Renal cortex interstitium (tissue), 11 donors: Measurements from ENCODE around the gene CASP7. TPM values are rescaled to one million over a fixed set of nuclear protein-coding genes. Genes with fewer than 3 reads are reported as not detected.
"Not testable (repeated sequence)": the region's sequence is repeated elsewhere in the genome, so short reads cannot be mapped to it uniquely, and the experiment has no call there.

ENCODE experiments used
- DNase-seq, 11 donors: peaks; one replicate each; pipeline ENCODE4 v3.0.0-alpha.2; 2013; ENCODE audit warnings: low read depth in 9 of 11, low spot score in 4 of 11; ENCODE audit errors: extremely low read depth in 1 of 11
- polyA plus RNA-seq, 3 donors: library from polyadenylated mRNA; unstranded; fragments of 120-200 nt; gene quantifications; one replicate each; pipeline ENCODE4 v1.2.1, GENCODE V29; 2013; ENCODE audit not compliant: insufficient read length in 3 of 3

The CASP7 gene
- polyA plus RNA-seq, 3 donors = 24.6 to 26.9 (median 24.6) TPM

DNA sequence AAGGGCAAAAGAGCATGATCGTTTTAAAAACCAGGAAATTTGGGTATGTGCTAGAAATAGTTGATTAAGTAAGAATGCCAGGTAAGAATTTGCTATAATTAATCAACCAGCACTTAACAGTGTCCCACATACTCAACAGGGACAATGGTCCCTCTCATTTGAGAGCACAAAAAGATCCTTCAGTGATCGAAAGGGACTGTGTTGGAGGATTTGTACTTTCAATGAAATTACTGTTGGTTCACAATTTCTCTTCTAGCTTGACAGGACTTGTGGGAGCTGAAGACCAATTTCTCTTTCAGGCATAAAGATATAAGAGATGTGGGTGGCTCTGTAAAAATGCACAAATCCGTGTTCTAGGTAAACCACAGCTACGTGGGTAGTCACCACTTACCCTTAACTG lies 59.3 kb downstream of the CASP7 start:
- DNase-seq = no peak

DNA sequence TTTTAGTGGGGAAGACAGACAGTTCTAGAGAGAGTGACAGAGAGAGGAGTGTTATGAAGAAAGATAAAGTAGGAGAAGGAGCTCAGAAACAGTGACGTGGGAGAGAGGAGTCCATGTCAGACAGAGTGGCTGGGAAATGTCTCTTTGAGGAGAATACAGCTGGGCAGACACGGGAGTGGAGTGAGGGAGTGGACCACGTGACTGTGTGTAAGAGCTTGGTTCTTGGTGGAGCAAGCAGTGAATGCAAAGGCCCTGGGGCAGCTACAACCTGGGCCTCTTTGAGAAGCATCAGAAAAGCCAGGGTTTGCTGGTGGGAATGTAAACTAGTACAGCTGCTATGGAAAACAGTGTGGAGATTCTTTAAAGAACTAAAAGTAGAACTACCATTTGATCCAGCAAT lies 59.9 kb downstream of the CASP7 start:
- DNase-seq = no peak

DNA sequence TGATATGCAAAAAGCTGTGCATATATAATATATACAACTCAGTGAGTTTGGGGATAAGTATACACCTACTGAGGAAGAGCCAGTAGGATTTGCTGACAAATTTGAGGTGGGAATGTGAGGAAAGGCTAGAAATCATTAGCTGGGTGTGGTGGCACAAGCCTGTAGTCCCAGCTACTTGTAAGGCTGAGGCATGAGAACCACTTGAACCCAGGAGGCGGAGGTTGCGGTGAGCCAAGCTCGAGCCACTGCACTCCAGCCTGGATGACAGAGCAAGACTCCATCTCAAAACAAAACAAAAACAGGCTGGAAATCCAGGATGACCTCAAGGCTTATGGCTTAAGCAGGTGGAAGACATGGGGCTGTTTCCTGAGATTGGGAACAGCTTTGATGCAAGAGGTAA lies 61.1 kb downstream of the CASP7 start:
- DNase-seq = no peak

DNA sequence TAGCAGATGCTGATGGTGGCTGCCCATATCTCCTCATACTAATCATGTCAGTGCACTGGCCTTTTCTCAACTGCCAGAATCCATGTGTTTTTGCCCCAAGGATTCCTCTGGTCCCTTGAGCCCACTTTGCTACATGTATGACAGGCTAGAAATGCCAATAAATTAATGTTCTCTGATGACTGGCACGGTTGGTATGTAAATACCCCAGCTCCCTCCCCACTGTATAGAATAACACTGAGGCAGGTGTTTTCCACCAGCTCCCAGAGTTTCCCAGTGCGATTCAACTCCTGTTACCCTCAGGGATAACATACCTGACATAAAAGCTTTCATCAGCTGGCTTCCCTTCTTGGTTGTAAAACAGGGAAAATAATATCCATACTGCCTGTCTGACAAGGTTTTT lies 62.8 kb downstream of the CASP7 start:
- DNase-seq = no peak

DNA sequence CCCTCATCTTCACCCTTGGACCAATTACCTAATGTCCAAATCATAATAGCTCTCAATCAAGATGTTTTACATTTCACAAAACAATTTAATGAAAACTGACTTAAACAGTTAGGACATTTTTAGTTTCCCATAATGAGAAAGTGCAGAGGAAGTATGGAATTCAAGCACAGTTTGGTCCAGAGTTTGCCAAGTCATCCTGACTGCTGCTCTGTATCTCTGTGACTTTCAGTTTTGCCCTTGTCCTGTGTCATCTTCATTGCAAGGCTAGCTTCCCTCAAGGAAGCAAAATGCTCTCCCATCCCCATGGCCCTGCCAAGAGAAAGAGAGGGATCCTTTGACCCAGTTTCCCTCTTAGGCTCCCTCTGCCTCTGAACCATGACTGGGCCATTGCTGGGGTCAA lies 63.9 kb downstream of the CASP7 start:
- no peak for DNase-seq

DNA sequence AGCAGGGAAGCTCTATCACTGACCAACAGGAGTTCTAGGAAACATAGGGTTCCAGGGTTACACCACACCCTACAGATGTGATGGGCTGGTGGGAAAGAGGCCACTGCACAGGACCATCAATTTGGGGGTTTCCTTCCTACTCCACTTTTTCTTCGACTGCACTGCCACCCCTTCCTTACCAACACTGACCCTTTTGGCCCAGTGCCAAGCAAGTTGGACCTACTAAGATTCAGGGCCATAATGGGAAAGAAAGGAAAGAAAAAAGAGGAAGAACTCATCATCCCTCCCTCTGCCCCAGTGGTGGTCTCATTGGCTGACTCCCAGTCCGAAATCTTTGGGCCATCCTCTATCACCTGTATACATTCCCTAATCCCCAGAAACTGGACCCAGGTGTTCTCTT lies 65.7 kb downstream of the CASP7 start:
- DNase-seq = no peak

DNA sequence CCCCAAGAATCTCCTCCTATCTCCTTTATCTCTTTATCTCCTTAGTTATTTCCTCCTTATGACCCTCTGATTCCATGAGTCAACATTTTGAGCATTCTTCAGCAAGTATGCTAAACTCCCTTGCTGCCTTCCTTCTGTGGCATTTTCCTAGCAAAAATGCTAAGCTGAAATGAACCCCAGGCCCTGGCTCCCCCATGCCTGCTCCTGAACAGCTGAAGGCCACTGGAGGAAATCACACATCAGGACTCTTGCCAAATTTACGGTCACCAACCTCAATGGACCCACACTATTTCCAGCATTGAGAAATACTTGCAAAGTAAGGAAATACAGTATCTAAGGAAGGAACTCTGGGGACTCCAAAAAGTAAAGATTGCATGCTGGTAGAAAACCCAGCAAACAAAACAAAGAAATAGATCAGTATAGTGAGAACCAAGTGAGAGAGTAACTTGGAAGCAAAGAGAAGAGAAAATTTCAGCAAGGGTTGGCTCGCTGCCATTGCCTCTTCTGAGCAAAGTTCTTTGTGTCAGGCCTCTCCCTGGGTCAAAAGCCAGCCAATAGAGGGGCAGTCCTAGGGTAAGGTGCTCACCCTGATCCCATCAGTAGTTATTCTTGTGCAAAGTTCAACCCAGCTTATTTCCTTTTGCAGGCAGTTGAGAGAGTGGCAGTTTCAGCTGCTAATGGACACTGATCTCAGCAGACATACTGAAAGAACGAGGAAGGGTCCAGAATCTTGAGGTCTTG lies 66.7 kb downstream of the CASP7 start:
- no peak for DNase-seq

DNA sequence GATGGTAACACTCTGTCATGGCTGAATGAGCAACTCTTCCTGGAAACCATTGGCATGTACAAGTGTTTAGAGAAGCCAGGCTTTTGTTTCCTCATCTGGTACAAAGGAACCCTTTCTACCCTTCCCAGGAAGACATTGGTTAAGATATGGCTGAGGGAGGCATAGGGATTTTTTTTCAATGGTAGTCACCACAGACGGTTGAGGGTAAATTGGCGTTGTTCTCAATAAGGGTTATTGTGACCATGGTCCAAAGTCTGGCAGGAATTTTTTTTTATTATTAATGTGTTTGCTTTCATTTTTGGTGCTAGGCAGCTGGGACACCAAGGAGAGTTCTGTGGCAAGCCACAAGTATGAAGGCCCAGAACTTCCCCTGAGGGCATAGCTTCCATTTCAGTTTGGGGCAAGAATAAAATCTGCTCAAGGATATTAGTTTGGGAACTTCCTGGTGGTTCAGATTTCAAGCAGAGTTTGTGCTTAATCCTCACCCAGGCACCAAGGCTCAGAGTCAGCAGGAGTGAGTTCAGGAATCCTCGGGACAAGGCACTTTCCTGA lies 71.5 kb downstream of the CASP7 start, which contains the start of gene PLEKHS1:
Gene PLEKHS1 (plus strand): TSS at position 502 of the 552 bp plus-strand sequence. CDS start 3,596 bp downstream, outside the sequence.
- DNase-seq = no peak

DNA sequence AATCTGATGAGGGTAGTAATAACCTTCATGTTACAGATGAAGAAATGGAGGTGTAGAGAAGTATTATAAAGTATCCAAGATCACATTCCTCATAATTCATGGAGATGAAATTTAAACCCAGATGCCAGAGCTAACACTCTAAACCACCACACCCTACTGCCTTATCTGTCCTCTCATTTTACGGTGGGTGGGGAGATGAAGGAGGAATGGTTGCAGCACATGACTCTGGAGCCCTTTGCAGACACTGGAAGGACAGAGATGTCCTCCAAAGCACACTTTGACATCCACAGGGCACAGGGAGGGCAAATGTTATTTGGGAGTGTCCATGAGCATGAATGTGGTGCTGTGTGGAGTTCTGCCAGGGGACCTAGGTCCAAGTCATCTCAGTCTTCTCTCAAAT lies 72.8 kb downstream of the CASP7 start:
- DNase-seq = no peak

DNA sequence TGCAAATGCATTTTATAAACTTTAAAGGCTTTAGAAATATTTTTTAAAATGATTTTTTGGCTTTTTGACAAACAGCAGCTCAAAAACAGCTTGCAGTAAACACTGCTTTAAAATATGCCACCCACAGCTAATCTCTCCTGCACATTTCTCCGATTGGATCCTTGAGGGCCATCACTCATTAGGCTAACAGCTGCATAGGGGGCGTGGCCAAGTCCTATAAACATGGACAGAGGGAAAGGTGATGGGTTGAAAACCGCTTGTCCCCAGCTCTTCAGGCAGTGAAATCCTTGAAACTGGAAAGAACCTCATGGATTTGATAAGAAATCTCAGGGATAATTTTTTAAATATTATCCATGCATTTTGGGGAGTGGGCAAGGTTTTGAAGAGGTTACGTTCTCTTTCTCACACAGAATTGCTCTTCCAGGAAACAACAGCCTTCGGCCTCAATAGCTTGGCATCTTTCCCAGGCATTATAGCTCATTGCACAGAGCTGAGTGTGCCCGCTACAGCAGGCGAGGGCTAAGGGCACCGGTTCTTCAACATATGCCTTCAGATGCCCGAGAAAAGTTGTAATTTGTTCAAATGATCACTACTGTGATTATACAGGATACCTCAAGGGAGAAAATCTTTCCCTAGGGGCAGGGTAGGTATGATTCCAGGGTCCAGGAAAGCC lies 73.4 kb downstream of the CASP7 start:
- no peak for DNase-seq

DNA sequence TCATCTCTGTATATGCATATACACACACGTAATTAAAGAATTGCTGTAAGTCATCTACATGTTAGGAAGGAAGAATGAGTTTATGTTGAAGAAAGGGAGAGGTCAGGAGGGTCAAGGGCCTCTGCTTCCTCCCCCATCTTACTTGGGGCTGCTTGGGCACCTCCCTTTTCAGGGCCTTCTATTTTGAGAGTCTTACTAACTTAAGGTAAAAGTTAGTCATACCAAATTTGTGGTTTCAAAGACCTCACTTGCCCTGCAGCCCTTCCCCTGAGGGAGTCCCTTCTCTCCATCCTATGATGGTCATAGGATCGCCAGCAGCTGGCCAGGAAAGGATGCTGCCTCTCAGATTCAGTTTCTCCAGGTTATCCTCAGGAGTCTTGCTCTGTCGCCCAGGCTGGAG lies 74.4 kb downstream of the CASP7 start:
- no peak for DNase-seq

DNA sequence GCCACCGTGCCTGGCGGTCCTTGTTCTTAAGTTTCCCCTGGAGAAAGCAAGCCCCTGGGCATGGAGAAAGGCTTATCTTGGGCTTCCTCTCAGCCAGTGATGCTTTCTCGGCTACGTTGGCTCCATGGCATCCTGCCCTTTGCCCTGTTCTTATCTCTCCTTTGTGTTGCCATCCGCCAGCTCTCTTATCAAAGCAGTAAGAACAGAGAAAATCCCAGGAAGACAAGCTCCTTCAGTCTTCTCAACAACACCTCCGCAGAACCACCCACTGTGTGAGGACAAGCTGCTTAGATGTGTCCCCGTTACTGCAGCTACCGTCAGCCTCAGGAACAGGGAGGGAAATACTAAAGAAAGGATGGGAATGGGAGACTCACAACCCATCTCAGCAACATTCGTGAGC lies 75.1 kb downstream of the CASP7 start:
- no peak for DNase-seq

DNA sequence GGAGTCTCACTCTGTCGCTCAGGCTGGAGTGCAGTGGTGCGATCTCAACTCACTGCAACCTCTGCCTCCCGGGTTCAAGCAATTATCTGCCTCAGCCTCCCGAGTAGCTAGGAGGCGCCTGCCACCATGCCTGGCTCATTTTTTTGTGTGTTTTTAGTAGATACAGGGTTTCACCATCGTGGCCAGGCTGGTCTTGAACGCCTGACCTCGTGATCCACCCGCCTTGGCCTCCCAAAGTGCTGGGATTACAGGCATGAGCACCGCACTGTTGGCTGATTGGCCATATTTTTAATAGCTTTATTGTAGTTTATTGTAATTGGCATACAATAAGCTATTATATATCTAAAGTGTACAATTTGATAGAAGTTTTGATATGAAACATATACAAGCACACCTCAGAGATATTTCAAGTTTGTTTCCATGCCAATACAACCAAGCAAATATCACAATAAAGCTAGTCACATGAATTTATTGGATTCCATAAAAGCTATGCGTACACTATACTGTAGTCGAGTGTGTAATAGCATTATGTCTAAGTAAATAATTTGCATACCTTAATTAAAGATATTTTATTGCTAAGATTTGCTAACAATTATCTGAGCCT lies 77.3 kb downstream of the CASP7 start:
- DNase-seq = no peak

DNA sequence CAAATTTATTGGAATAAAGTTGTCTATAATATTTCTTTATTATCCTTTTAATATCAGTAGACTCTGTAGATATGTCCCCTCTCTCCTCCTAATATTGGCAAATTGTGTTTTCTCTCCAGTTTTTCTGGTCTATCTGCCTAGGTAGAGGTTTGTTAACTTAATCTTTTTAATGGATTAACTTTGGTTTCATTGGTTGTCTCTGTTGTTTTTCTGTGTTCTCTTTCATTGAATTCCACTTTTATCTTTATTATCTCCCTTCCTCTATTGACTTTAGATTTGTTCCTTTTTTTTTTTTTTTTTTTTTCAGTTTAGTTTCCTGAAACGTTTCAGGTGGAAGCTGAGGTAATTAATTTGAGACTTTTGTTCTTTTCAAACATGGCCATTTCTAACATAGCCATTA lies 82.4 kb downstream of the CASP7 start:
- DNase-seq = no peak

DNA sequence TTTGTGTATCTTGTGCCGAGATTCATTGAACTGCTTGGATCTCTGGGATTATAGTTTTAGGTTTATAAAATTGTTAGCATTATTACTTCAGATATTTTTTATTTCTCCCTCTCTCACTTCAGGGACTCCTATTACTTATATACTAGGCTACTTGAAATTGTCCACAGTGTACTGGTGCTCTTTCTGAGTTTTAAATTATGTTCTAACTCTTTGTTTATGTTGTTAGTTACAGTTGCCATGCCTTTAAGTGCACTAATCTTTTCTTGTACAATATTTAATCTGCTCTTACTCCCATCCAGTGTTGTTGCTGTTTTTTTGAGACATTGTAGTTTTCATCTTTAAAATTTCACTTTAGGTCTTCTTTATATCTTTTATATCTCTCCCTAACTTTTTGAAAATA lies 84.9 kb downstream of the CASP7 start:
- no peak for DNase-seq

DNA sequence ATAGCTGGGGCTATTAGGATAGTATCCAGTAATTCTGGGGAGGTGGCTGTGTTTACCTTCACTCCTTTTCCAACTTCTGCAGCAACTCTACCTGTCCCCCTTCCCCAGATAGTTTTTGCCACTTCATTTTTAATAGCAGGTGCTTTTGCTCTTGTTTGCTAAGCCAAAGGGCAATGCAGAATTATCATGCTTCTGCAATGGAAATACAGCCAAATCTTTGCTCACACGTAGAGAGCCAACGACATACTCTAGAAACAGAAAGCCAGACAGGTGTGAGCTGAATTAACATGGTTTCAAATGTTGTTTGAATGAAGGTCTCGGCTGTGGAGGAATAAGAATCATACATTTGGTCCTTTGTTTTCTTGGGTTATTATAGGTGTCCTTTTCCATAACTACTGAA lies 86.2 kb downstream of the CASP7 start:
- no peak for DNase-seq

DNA sequence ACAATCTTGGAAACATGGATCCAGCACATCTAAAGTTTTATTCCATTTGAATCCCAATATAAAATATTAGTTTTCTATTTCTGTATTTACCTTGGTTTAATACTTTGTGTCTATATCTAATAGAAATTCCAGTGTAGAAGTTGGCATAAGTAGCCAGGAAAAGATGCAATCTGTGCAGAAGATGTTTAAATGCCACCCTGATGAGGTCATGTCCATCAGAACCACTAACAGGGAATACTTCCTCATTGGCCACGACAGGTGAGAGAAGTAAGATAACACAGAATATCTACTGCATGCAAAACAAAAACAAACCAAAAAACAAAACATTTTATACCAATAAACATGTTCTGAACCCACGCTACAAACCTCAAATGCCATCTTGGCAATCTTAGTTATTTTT lies 87.5 kb downstream of the CASP7 start:
- DNase-seq = no peak

DNA sequence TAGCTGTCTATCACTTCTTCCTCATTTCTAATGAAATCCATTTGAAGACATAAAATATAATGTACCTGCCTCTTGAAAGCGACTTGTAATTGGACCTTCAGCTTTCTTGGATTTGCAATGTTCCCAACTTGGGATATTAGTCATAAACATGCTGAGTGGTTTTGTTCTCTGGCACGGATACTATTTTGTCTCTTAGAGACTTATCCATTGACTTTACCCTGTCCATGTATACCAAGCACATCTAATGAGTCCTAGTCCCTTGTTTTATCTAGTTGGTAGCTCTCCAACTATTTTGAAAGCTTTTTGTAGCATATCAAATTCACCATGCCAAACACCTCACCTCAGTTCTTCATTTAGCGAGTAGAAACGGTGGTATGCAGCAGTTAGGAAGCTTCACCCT lies 90.6 kb downstream of the CASP7 start:
- DNase-seq = no peak

DNA sequence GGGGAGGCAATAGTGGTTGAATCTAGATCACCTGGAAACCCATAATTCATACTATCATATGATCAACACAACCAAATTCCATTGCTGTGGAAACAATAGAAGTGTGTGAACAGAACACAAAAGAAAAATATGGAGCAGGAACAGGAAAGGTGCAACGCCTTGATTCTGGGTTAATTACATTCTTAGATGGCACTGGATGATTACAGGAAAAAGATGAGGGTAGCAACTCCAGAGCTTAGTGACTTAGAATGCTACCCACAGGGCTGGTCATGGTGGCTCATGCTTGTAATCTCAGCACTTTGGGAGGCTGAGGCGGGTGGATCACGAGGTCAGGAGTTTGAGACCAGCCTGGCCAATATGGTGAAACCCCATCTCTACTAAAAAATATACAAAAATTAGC lies 91.4 kb downstream of the CASP7 start:
- not testable (repeated sequence) for DNase-seq

DNA sequence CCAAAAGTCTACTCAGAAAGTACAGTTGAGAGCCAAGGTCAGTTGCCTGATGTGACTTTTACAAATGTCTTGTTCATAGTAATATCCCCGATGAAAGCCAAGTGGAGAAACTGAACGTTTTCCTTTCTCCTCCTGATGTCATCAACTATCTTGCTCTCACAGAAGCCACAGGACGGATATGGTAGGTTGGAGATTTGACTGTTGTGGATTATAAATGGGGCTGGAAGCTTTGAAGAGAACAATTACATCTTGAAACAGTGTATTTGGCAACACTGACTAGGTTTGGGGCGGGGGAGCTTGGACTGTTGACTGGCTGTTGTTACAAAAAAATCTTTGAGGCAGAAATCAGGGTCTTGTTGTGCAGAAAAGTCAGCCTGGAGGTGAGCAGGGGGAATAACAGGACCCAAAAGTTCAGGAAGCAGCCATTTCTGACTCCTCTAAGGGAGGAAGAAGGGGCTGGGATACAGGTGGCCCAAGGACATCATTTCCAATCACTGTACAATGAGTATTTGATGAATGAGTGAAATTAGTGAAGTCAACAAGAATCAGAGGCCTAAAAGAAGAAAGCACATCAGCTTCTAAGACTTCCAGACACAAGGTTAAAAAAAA lies 96.1 kb downstream of the CASP7 start:
- no peak for DNase-seq
